Caki2 (cell line): ENCODE results near the gene CABS1. TPM values are rescaled to one million over a fixed set of nuclear protein-coding genes. Genes with fewer than 3 reads are reported as not detected.

Experiments
- DNase-seq: peaks from one replicate; pipeline ENCODE4 v3.0.0-alpha.2; 2015; ENCODE audit warnings: low read depth
- in situ Hi-C: cut with HindIII; loops from 2 replicates; pipeline ENCODE4 v1.10.0; 2016; ENCODE audit warnings: low sequenced_read_pairs, low pct_unique_long_range_greater_than_20kb, mixed read lengths
- total RNA-seq: library from RNA; depleted of rRNA; stranded (reverse); fragments of >200 nt; shearing (Covaris generic); gene quantifications from 2 replicates; pipeline ENCODE4 v1.2.3, GENCODE V29; 2014; ENCODE audit warnings: low replicate concordance; rRNA removed

The CABS1 gene
- total RNA-seq, 1 experiment from 2014 or later: not detected

- no peak for DNase-seq
- in situ Hi-C loops: no loop called here
Measured at GRCh38 chr4:70367813-70368212, 33.0 kb downstream of the CABS1 start.

DNA sequence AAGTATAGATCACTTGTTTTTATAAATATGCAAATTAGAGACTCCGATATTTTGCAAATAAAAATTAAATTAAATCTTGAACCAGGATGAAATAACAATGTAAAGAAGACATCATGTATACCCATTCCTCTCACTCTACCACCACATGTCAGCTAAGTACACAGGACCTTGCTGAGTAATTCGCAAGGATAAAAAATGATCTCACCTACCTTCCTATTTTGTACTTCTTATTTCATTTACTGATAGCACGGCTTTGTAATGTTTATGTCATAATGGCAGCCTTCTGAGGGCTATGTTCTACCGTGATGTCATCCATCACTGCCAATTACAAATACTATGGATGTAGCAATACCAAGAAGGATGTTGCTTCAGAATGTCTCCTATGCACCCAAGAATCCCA, 37.2 kb downstream of the CABS1 start:
- no peak for DNase-seq
- in situ Hi-C loops: no loop called here

DNA sequence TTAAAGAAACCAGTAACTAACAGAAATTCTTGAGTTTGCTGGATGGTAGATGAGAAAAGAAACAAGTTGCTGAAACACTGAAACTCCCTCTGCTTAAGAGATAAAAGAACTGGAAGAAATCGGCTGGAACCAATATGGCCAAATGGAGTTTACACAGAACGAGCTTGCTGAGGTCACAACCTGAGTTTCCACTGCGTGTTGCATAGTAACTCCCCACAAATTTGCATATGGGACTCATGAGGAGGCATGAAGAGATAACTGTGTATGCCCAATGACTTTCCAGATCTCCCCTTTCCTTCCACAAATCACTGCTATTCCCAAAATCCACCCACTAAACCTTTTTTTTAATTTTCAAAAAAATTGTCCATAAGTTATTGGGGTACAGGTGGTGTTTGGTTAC, 38.0 kb downstream of the CABS1 start:
- in situ Hi-C loops: no loop called here
- DNase-seq: no peak

- in situ Hi-C loops: no loop called here
- no peak for DNase-seq
Measured at GRCh38 chr4:70380578-70380977, 45.8 kb downstream of the CABS1 start.

- in situ Hi-C loops: no loop called here
- no peak for DNase-seq
Measured at GRCh38 chr4:70382691-70383181, 48.0 kb downstream of the CABS1 start, which contains the start of gene SMR3B. SMR3B (plus strand) TSS chr4:70383131; CDS start chr4:70384511, 1,380 bp downstream.

Other genes with a start within 250 kb of the CABS1 start
- not detected in 2 replicates for gene PRR27, start 180.7 kb upstream of the CABS1 start, total RNA-seq
- not detected in 2 replicates for gene ODAM, start 139.3 kb upstream of the CABS1 start, total RNA-seq
- gene FDCSP, start 108.9 kb upstream of the CABS1 start, total RNA-seq: not detected in 2 replicates
- gene CSN3, start 92.4 kb upstream of the CABS1 start, total RNA-seq: not detected in 2 replicates
- gene SMR3A, start 25.8 kb downstream of the CABS1 start, total RNA-seq: not detected in 2 replicates
- not detected in 2 replicates for gene SMR3B, start 48.1 kb downstream of the CABS1 start, total RNA-seq
- not detected in 2 replicates for gene OPRPN, start 63.0 kb downstream of the CABS1 start, total RNA-seq
- gene MUC7, start 137.2 kb downstream of the CABS1 start, total RNA-seq: not detected in 2 replicates
- gene AMTN, start 183.6 kb downstream of the CABS1 start, total RNA-seq: not detected in 2 replicates